ENCODE results near the gene EEF2K. TPM values are rescaled to one million over a fixed set of nuclear protein-coding genes. Genes with fewer than 3 reads are reported as not detected.

Gene EEF2K
- total RNA-seq, 1 experiment from 2014 or later, result 15.9 TPM

- intact Hi-C loops (cut with micrococcal nuclease), result no loop called here
- CTCF ChIA-PET, result no interaction called here
Observed at GRCh38 chr16:22253272-22253671, 47.2 kb downstream of the EEF2K start.

DNA sequence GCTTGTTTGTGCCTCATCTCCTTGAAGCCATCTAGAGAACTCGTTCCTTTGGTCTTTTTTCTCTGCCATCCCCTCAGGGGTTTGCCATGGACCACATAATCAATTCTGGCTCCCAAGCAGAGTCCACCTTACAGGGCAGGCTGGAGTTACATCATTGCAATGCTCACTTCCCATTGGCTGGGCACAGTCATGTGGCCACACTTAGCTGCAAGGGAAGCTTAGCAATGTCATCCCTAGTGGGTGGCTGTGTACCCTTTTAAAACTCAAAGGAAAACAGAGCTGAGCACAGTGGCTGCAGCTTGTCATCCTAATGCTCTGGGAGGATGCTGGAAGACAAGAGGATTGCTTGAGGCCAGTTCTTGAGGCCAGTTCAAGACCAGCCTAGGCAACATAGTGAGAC is 49.3 kb downstream of the EEF2K start:
- intact Hi-C loops (cut with micrococcal nuclease), result no loop called here
- Mint-ChIP-seq H3K36me3 (ENCODE audit: insufficient read depth, unreplicated experiment) (peaks cover 67% of the 10 kb centered on the region), H3K4me3 (ENCODE audit: unreplicated experiment) (no peak overlapping the region), H3K9me3 (ENCODE audit: unreplicated experiment) (no peaks in the 10 kb centered on the region), H3K27ac (ENCODE audit: low read depth, unreplicated experiment) (no peak overlapping the region), H3K4me1 (ENCODE audit: insufficient read depth, unreplicated experiment) (peaks cover 5% of the 10 kb centered on the region), H3K27me3 (ENCODE audit: insufficient read depth, unreplicated experiment) (no peaks in the 10 kb centered on the region)
- ChIA-PET POLR2A (no interaction called here), CTCF (interaction anchor here (1.0 kb wide), 1 partner anchor 17 kb away, joined by 5 read pairs; no protein-coding TSS in a partner anchor)
- no TSS peak for BruUV-seq (replicated peaks)
- DNase-seq (ENCODE audit: unreplicated experiment), result no peak
- TF ChIP-seq CTCF (IDR thresholded peaks at IDR 0.05; ENCODE audit: unreplicated experiment), result no peak

More at GRCh38 chr16:22253272-22253671, 47.2 kb downstream of the EEF2K start:
- POLR2A ChIA-PET, result interaction anchor here (0.9 to 1.0 kb wide), 2 partner anchors 9 to 14 kb away, joined by 4 read pairs; no protein-coding TSS in a partner anchor
- peaks cover 55% of the 10 kb centered on the region for H3K36me3 Mint-ChIP-seq (ENCODE audit: insufficient read depth, unreplicated experiment)
- no peaks in the 10 kb centered on the region for H3K27me3 Mint-ChIP-seq (ENCODE audit: insufficient read depth, unreplicated experiment)
- H3K4me3 Mint-ChIP-seq (ENCODE audit: unreplicated experiment), result no peak overlapping the region
- no peak for TF ChIP-seq CTCF (IDR thresholded peaks at IDR 0.05; ENCODE audit: unreplicated experiment)
- H3K27ac Mint-ChIP-seq (ENCODE audit: low read depth, unreplicated experiment), result no peak overlapping the region
- no peaks in the 10 kb centered on the region for H3K4me1 Mint-ChIP-seq (ENCODE audit: insufficient read depth, unreplicated experiment)
- DNase-seq (ENCODE audit: unreplicated experiment), result no peak
- BruUV-seq (replicated peaks), result no TSS peak
- H3K9me3 Mint-ChIP-seq (ENCODE audit: unreplicated experiment), result no peaks in the 10 kb centered on the region

DNA sequence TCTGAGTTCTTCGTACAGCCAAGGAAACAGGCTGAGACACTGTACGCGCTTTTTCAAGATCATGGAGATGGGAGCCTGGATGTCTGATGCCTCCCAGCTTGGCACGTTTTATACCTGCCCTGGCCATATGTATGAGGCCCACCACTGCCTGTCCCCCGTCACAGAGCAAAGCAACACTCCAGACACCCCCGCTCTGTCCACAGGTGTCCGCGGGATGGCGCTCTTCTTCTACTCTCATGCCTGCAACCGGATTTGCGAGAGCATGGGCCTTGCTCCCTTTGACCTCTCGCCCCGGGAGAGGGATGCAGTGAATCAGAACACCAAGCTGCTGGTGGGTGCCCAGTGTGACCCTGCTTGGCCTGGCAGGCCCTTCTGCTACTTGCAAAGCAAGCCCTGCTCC is 51.4 kb downstream of the EEF2K start:
- Mint-ChIP-seq H3K4me3 (ENCODE audit: unreplicated experiment) (no peak overlapping the region), H3K4me1 (ENCODE audit: insufficient read depth, unreplicated experiment) (peaks cover 5% of the 10 kb centered on the region), H3K9me3 (ENCODE audit: unreplicated experiment) (no peaks in the 10 kb centered on the region), H3K36me3 (ENCODE audit: insufficient read depth, unreplicated experiment) (peaks cover 70% of the 10 kb centered on the region), H3K27me3 (ENCODE audit: insufficient read depth, unreplicated experiment) (no peaks in the 10 kb centered on the region), H3K27ac (ENCODE audit: low read depth, unreplicated experiment) (no peak overlapping the region)
- CTCF ChIA-PET, result no interaction called here
- DNase-seq (ENCODE audit: unreplicated experiment), result no peak
- POLR2A ChIA-PET, result no interaction called here
- TF ChIP-seq CTCF (IDR thresholded peaks at IDR 0.05; ENCODE audit: unreplicated experiment), result no peak
- intact Hi-C loops (cut with micrococcal nuclease), result no loop called here
- no TSS peak for BruUV-seq (replicated peaks)

GRCh38 chr16:22260490-22260889 is 54.4 kb downstream of the EEF2K start:
- Mint-ChIP-seq H3K9me3 (ENCODE audit: unreplicated experiment) (no peaks in the 10 kb centered on the region), H3K27ac (ENCODE audit: low read depth, unreplicated experiment) (no peak overlapping the region), H3K36me3 (ENCODE audit: insufficient read depth, unreplicated experiment) (peaks cover 75% of the 10 kb centered on the region), H3K27me3 (ENCODE audit: insufficient read depth, unreplicated experiment) (no peaks in the 10 kb centered on the region), H3K4me1 (ENCODE audit: insufficient read depth, unreplicated experiment) (peaks cover 5% of the 10 kb centered on the region), H3K4me3 (ENCODE audit: unreplicated experiment) (no peak overlapping the region)
- TF ChIP-seq CTCF (IDR thresholded peaks at IDR 0.05; ENCODE audit: unreplicated experiment), result no peak
- DNase-seq (ENCODE audit: unreplicated experiment), result no peak
- POLR2A ChIA-PET, result no interaction called here
- no TSS peak for BruUV-seq (replicated peaks)
- CTCF ChIA-PET, result interaction anchor here (0.6 to 1.6 kb wide), 4 partner anchors 10 to 65 kb away, joined by 3 to 6 read pairs (median 4); no protein-coding TSS in a partner anchor
- intact Hi-C loops (cut with micrococcal nuclease), result no loop called here

Measured in MCF 10A (cell line).